Adipose tissue (tissue), 3 donors: ENCODE measurements around the gene TMEM74B. TPM values are rescaled to one million over a fixed set of nuclear protein-coding genes. Genes with fewer than 3 reads are reported as not detected.
"Not testable (repeated sequence)": the region's sequence is repeated elsewhere in the genome, so short reads cannot be mapped to it uniquely, and the experiment has no call there.

Experiments used
- H3K27ac ChIP-seq: one replicate; pipeline ENCODE4 v1.5.1; 2013; ENCODE audit warnings: low read depth, low read length
- WGBS, 3 donors: extraction: QIAGEN DNeasy Blood & Tissue Kit; methylation state at CpG; one replicate each; pipeline ENCODE4 v1.1.7; 2013; 5-methylcytosine and 5-hydroxymethylcytosine counted together
- polyA plus RNA-seq, 3 donors: library from polyadenylated mRNA; stranded (reverse); fragments of 200-250 nt; gene quantifications; one replicate each; pipeline ENCODE4 v1.2.3, GENCODE V29; 2013
- donor health status: healthy with polysubstance abuse.
- donor health status: Bipolar disorder and iron deficiency.
- donor health status: healthy.

The TMEM74B gene
- polyA plus RNA-seq, 3 donors = 0.63 to 5.1 (median 1.8) TPM

DNA sequence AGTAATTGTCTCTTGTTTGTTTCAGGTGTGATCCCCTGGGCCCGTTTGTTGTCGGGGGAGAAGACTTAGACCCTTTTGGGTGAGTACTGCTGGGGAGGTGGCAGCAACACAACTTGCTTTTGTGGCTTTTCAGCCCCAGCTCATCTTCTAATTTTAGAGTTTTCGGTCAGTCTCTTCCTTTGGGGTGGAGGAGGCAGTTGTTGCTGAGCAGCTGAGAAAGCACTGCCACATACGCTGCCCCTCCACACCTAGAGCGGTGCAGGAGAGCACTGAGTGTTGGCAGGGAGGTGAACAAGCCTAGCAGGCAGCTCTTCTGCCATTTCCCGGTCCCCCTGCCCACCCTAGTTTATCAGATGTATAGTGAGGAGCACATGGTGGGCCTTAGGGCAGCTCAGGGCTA lies 21.7 kb downstream of the TMEM74B start:
- H3K27ac ChIP-seq = no peak overlapping the region
- WGBS, 3 donors = 93 to 95% (median 94%) methylated on average over 6 of the region's 6 CpGs

DNA sequence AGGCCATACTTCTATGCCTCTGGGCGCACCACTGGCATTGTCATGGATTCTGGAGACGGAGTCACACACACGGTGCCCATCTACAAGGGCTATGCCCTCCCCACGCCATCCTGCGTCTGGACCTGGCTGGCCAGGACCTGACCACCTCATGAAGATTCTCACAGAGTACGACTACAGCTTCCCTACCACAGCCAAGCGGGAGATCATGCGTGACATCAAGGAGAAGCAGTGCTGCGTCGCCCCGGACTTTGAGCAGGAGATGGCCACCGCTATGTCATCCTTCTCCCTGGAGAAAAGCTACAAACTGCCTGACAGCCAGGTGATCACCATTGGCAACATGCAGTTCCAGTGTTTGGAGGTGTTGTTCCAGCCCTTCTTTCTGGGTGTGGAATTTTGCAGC lies 23.8 kb downstream of the TMEM74B start:
- no peak overlapping the region for H3K27ac ChIP-seq
- WGBS, 3 donors = 97 to 100% (median 97%) methylated on average over 12 of the region's 12 CpGs

- no peak overlapping the region for H3K27ac ChIP-seq
- 95 to 98% (median 96%) methylated on average over 10 of the region's 10 CpGs for WGBS, 3 donors
Observed at GRCh38 chr20:1160496-1160895, 24.3 kb downstream of the TMEM74B start.

DNA sequence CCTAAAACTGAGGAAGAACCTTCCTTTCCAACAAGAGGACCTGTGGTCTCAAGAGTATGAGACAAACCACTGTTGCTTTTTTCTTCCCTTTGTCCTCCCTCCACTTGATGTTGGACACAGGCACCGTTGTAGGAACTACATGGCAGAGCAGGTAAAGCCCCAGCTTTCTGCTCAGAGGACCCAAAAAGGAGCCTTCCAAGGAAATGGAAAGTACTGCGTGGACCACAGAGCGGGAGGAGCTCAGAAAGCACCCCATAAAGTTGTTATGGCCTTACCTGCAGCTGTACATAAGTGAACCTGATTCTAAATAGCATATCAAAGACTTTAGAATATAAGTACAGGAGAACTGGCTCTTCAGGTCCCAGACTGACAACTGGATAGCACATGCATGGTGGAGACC lies 29.4 kb downstream of the TMEM74B start:
- WGBS, 3 donors = 97 to 98% (median 97%) methylated on average over 3 of the region's 3 CpGs

DNA sequence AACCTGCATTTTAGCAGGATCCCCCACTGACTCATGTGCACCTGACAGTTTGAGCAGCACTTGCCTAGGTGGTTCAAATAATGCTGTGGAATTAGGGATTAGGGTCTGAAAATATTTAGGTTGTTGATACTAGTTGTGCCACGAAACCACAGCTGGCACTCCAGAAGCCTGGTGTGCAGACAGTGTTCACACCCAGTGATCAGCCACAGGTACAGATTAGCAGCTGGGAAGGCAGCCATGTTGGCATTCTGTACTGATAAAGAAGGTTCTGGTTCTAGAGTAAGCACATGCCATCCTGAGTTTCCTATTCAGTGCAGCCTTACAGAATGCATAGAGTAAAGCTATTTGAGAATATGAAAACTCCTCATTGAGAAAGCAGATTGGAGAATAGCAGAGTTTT lies 30.1 kb downstream of the TMEM74B start:
- 81 to 96% (median 96%) methylated on average over 1 of the region's 1 CpG for WGBS, 3 donors
- no peak overlapping the region for H3K27ac ChIP-seq

More for the DNA sequence above, 29.4 kb downstream of the TMEM74B start:
- H3K27ac ChIP-seq = no peak overlapping the region

- no peak overlapping the region for H3K27ac ChIP-seq
Observed at GRCh38 chr20:1154226-1154625, 30.6 kb downstream of the TMEM74B start.

DNA sequence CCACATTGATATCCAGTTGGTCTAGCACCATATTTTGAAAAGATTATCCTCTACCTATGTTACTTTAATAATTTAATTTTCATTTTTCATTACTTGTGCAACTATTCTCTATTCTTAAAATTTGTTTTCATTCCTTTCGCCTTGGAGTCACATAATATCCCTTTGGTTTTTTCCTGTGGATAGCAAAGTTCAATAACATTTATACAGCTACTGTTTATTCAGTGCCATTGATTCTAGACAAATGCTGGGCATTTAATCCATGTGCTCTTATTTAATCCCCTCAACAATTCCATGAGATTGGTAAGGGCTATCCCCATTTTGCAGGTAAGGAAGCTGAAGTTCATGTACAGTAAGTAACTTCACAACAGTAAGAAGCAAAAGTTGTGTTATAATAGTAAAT lies 33.8 kb downstream of the TMEM74B start:
- H3K27ac ChIP-seq = no peak overlapping the region
- 98 to 100% (median 98%) methylated on average over 1 of the region's 1 CpG for WGBS, 3 donors

GRCh38 chr20:1150218-1150617 lies 34.6 kb downstream of the TMEM74B start:
- H3K27ac ChIP-seq = no peak overlapping the region
- WGBS, 3 donors = 60 to 78% (median 68%) methylated on average over 4 of the region's 4 CpGs

DNA sequence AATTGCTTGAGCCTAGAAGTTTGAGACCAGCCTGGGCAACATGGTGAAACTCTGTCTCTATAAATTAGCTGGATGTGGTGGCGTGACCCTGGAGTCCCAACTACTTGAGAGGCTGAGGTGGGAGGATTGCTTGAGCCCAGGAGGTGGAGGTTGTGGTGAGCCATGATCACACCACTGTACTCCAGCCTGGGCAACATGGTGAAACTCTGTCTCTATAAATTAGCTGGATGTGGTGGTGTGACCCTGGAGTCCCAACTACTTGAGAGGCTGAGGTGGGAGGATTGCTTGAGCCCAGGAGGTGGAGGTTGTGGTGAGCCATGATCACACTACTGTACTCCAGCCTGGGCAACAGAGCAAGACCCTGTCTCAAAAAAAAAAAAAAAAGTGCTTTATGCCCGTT lies 35.0 kb downstream of the TMEM74B start:
- not testable (repeated sequence) for H3K27ac ChIP-seq
- 83 to 95% (median 94%) methylated on average over 2 of the region's 2 CpGs for WGBS, 3 donors

DNA sequence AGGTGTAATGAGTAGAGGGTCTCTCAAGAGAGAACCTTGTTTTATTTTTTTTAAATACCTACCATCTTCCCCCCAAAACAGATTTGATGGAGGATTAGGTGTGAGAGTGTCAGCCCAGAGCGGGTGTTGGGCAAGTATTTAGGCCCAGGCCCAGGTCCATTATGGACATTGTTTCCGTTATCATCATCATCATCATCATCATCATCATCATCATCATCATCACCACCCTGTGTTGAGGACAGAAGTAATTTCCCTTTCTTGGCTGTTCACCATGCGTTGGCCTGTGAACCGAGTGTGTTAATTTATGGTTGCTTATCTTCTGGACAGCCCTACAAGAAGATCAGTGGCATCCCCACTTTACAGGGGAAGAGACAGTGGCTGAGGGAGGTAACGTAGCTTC lies 37.8 kb downstream of the TMEM74B start:
- WGBS, 3 donors = 89 to 96% (median 94%) methylated on average over 5 of the region's 5 CpGs
- H3K27ac ChIP-seq = no peak overlapping the region

DNA sequence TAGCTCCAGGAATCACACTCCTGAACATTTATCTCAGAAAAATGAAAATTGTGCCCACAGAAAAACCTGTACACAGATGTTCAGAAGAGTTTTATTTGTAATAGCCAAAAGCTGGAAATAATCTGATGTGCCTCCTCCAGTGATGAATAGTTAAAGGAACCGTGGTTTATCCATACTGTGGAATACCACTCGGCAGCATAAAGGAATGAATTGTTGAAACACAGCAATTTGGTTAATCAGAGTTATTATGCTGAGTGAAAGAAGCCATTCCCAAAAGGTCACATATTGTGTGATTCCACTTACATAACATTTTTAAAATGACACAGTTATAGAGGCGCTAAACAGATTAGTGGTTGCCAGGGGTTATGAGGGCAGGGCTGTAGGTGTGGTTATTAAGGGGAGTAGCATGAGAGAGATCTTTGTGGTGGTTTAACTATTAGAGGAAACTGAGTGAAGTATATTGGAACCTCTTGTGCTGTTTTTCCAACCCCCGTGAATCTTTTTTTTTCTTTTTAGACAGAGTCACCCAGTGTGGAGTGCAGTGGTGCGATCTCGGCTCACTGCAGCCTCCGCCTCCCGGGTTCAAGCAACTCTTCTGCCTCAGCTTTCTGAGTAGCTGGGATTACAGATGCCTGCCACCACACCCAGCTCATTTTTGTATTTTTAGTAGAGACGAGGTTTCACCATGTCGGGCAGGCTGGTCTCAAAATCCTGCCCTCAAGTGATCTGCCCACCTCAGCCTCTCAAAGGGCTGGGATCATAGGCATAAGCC lies 40.2 kb downstream of the TMEM74B start:
- 84 to 89% (median 88%) methylated on average over 10 of the region's 10 CpGs for WGBS, 3 donors
- H3K27ac ChIP-seq = no peak overlapping the region

- WGBS, 3 donors = 79 to 83% (median 79%) methylated on average over 4 of the region's 4 CpGs
- H3K27ac ChIP-seq = no peak overlapping the region
Observed at GRCh38 chr20:1137236-1137635, 47.5 kb downstream of the TMEM74B start.

- WGBS, 3 donors = 93 to 100% (median 93%) methylated on average over 12 of the region's 12 CpGs
Observed at GRCh38 chr20:1134836-1135235, 49.9 kb downstream of the TMEM74B start.

DNA sequence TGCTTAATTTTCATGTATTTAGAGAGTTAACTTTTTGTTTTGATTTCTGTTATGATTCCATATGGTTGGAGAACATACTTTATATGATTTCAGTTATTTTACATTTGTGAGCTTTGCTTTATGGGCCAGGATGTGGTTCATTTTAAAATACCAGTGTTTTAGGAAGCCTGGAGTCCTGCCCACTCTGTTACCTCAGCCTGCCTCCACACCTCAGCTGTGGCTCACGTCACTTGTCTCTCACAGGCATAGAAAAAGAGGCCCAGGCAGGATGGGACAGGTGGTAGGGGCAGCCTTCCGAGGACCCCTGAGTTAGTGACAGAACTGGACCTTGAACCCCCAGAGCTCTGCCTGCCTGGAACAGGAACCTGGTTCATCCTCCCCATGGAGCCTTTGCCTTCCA lies 50.4 kb downstream of the TMEM74B start:
- no peak overlapping the region for H3K27ac ChIP-seq
- 81 to 96% (median 87%) methylated on average over 2 of the region's 2 CpGs for WGBS, 3 donors

More at GRCh38 chr20:1134836-1135235, 49.9 kb downstream of the TMEM74B start:
- no peak overlapping the region for H3K27ac ChIP-seq

GRCh38 chr20:1131354-1131753 lies 53.4 kb downstream of the TMEM74B start:
- no peak overlapping the region for H3K27ac ChIP-seq
- 90 to 100% (median 95%) methylated on average over 3 of the region's 3 CpGs for WGBS, 3 donors

- WGBS, 3 donors = 51 to 95% (median 84%) methylated on average over 5 of the region's 5 CpGs
- no peak overlapping the region for H3K27ac ChIP-seq
Observed at GRCh38 chr20:1130847-1131246, 53.9 kb downstream of the TMEM74B start.

Other genes starting within 250 kb of the TMEM74B start
- under 1 TPM; 0.03 to 0.56 (median 0.04) TPM for gene RSPO4, start 182.7 kb downstream of the TMEM74B start, polyA plus RNA-seq
- 10 to 100 TPM; 54.8 to 88.6 (median 64.5) TPM for gene PSMF1, start 66.4 kb downstream of the TMEM74B start, polyA plus RNA-seq
- gene C20orf202, start 18.5 kb upstream of the TMEM74B start, polyA plus RNA-seq = under 1 TPM in 2 of 3 donors, not detected in 1; 0.07 to 0.16 TPM
- under 1 TPM in 1 of 3 donors, not detected in 2; 0.02 TPM for gene RAD21L1, start 41.1 kb upstream of the TMEM74B start, polyA plus RNA-seq
- gene SNPH, start 81.3 kb upstream of the TMEM74B start, polyA plus RNA-seq = 1 to 10 TPM in 1 of 3 donors, under 1 TPM in 2; 0.85 to 1.7 (median 0.92) TPM
- 10 to 100 TPM in 2 of 3 donors, 1 to 10 TPM in 1; 5.6 to 29.8 (median 15.4) TPM for gene SDCBP2, start 144.2 kb upstream of the TMEM74B start, polyA plus RNA-seq
- 100 to 1,000 TPM; 111 to 542 (median 353) TPM for gene FKBP1A, start 208.1 kb upstream of the TMEM74B start, polyA plus RNA-seq